ENCODE data around the gene LEO1.

- TF ChIP-seq CTCF (IDR thresholded peaks at IDR 0.05) (no peak), EZH2 (IDR thresholded peaks at IDR 0.05; ENCODE audit: borderline replicate concordance, insufficient read depth, low read depth, low read length, poor library complexity, severe bottlenecking) (no peak)
These were observed 24.5 kb downstream of the LEO1 start for GRCh38 chr15:51947124-51947523.
